Breast epithelium (tissue), 4 donors: ENCODE data around the gene GALM. TPM values are rescaled to one million over a fixed set of nuclear protein-coding genes. Genes with fewer than 3 reads are reported as not detected.
"Not testable (repeated sequence)": the region's sequence is repeated elsewhere in the genome, so short reads cannot be mapped to it uniquely, and the experiment has no call there.

Experiments
- DNase-seq, 2 donors: peaks; one replicate each; pipeline ENCODE4 v3.0.0-alpha.2; 2019; ENCODE audit warnings: low spot score in 2 of 2
- H3K27ac ChIP-seq, 2 donors: fragments of 200-600 bp; sonication (generic) in 1 of 2; one replicate each; pipeline ENCODE4 v1.5.1; 2016 to 2019; ENCODE audit warnings: mild to moderate bottlenecking in 1 of 2
- H3K27me3 ChIP-seq, 2 donors: fragments of 200-600 bp; sonication (generic) in 1 of 2; one replicate each; pipeline versions ENCODE4 v1.5.1 to v1.6.0; 2017 to 2019; ENCODE audit warnings: control low read depth in 1 of 2, mild to moderate bottlenecking in 1 of 2
- H3K36me3 ChIP-seq: fragments of 200-600 bp; one replicate; pipeline ENCODE4 v1.5.1; 2019
- H3K4me1 ChIP-seq, 2 donors: fragments of 200-600 bp; sonication (generic); one replicate each; pipeline ENCODE4 v1.5.1; 2016 to 2019; ENCODE audit warnings: control low read depth in 1 of 2
- H3K4me3 ChIP-seq, 3 donors: fragments of 200-600 bp; sonication (generic); 1 replicate in 2 of 3; 2 replicates in 1 of 3; pipeline ENCODE4 v1.5.1; 2016 to 2019; ENCODE audit warnings: mild to moderate bottlenecking in 3 of 3, moderate library complexity in 2 of 3
- H3K9me3 ChIP-seq, 2 donors: fragments of 200-600 bp; sonication (generic) in 1 of 2; one replicate each; pipeline ENCODE4 v1.5.1; 2016 to 2019; ENCODE audit warnings: control low read depth in 1 of 2
- POLR2A ChIP-seq: fragments of 450-650 bp; IDR thresholded peaks from one replicate; pipeline ENCODE4 v1.6.1; 2016; ENCODE audit warnings: antibody characterized with exemption, mild to moderate bottlenecking, moderate library complexity
- POLR2AphosphoS5 ChIP-seq, 3 donors: sonication (generic); formaldehyde crosslinking; IDR thresholded peaks; one replicate each; pipeline ENCODE4 v1.6.1; 2017; ENCODE audit warnings: antibody characterized with exemption in 3 of 3
- intact Hi-C: fragments of 100-400 bp; cut with DNase I; formaldehyde crosslinking; loops from one replicate; pipeline ENCODE4 v1.15.1; 2023; ENCODE audit warnings: low total_unique reads
- total RNA-seq, 3 donors: library from RNA; depleted of rRNA; stranded (reverse); fragments of >200 nt; gene quantifications; one replicate each; pipeline ENCODE4 v1.1.0, GENCODE V29; 2016
- TF ChIP-seq, protein P1 (sequence below), 3 donors: fragments of 450-650 bp; IDR thresholded peaks; one replicate each; pipeline ENCODE4 v1.5.1; 2016 to 2017; ENCODE audit warnings: antibody characterized with exemption in 3 of 3, mild to moderate bottlenecking in 3 of 3, moderate library complexity in 3 of 3

The GALM gene
- total RNA-seq, 3 donors from 2014 or later, result 12.1 to 29.9 (median 22.5) TPM

DNA sequence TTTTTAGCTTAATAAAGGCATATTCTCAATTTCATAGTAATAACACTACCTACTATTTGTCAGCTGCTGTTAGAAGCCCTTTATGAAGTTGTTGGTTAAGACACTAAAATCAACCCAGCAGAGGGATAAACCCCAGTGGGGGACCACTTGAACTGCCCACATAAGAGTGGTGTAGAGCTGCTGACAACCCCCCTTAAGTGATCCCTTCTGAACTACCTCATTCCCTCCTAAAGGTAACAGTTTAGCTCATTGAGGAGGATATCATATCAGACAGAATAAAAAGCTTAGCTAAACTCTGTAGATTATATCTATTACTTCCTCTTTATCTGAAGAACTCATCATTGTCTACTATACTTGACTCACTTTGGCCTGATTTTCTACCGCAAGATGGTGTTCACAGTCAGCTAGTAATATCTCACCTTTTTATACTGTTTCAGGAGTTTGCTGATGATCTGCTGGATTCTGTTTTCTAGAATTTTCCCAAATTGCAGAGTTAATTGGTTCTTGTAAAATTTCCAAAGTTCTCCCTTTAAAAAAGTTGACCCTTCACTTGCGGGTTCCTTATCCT lies 16.2 kb downstream of the GALM start:
- Histone ChIP-seq H3K4me1 (no peaks in the 10 kb centered on the region), H3K9me3 (no peaks in the 10 kb centered on the region), H3K27me3 (no peaks in the 10 kb centered on the region), H3K36me3 (no peaks in the 10 kb centered on the region), H3K4me3 (no peak overlapping the region), H3K27ac (no peak overlapping the region)
- DNase-seq, result no peak
- intact Hi-C loops, result no loop called here
- TF ChIP-seq POLR2A (no peak), POLR2AphosphoS5 (IDR thresholded peaks at IDR 0.05) (no peak)
- TF ChIP-seq, protein P1, sequence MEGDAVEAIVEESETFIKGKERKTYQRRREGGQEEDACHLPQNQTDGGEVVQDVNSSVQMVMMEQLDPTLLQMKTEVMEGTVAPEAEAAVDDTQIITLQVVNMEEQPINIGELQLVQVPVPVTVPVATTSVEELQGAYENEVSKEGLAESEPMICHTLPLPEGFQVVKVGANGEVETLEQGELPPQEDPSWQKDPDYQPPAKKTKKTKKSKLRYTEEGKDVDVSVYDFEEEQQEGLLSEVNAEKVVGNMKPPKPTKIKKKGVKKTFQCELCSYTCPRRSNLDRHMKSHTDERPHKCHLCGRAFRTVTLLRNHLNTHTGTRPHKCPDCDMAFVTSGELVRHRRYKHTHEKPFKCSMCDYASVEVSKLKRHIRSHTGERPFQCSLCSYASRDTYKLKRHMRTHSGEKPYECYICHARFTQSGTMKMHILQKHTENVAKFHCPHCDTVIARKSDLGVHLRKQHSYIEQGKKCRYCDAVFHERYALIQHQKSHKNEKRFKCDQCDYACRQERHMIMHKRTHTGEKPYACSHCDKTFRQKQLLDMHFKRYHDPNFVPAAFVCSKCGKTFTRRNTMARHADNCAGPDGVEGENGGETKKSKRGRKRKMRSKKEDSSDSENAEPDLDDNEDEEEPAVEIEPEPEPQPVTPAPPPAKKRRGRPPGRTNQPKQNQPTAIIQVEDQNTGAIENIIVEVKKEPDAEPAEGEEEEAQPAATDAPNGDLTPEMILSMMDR (IDR thresholded peaks at IDR 0.05), result no peak

DNA sequence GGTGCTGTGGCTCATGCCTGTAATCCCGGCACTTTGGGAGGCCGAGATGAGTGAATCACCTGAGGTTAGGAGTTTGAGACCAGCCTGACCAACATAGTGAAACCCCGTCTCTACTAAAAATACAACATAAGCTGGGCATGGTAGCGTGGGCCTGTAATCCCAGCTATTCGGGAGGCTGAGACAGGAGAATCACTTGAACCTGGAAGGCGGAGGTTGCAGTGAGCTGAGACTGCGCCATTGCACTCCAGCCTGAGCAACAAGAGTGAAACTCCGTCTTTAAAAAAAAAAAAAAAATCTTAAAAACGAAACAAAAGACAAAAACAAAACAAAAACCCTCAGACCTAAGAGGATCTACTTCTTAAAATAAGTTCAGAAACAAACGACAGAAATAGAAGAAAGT lies 16.7 kb downstream of the GALM start:
- H3K27me3 ChIP-seq, H3K4me1 ChIP-seq, H3K27ac ChIP-seq, DNase-seq, H3K36me3 ChIP-seq, intact Hi-C loops, H3K4me3 ChIP-seq, H3K9me3 ChIP-seq: not testable (repeated sequence)

DNA sequence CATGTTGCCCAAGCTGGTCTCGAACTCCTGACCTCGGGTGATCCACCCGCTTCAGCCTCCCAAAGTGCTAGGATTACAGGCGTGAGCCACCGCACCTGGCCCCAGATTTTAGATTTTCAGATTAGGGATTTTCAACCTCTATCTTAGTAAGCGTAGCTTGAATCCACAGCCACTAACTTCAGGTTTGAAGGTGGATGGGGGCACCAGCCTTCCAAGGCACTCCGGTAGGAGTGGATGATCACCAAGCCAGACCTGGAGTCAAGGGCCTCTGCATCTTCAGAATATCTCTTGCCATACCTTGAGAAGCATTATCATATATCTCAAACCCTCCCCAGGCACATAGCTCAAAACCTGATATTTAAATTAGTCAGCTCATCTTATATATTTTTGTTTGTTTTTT lies 17.9 kb downstream of the GALM start:
- no peak for TF ChIP-seq POLR2A
- no peak for TF ChIP-seq POLR2AphosphoS5 (IDR thresholded peaks at IDR 0.05)
- TF ChIP-seq, protein P1 (IDR thresholded peaks at IDR 0.05), result no peak
- no peaks in the 10 kb centered on the region for H3K27me3 ChIP-seq
- no peaks in the 10 kb centered on the region for H3K9me3 ChIP-seq
- no peaks in the 10 kb centered on the region for H3K36me3 ChIP-seq
- no peak overlapping the region for H3K4me3 ChIP-seq
- no peak for DNase-seq
- no peak overlapping the region for H3K27ac ChIP-seq
- intact Hi-C loops, result no loop called here
- H3K4me1 ChIP-seq, result no peaks in the 10 kb centered on the region

DNA sequence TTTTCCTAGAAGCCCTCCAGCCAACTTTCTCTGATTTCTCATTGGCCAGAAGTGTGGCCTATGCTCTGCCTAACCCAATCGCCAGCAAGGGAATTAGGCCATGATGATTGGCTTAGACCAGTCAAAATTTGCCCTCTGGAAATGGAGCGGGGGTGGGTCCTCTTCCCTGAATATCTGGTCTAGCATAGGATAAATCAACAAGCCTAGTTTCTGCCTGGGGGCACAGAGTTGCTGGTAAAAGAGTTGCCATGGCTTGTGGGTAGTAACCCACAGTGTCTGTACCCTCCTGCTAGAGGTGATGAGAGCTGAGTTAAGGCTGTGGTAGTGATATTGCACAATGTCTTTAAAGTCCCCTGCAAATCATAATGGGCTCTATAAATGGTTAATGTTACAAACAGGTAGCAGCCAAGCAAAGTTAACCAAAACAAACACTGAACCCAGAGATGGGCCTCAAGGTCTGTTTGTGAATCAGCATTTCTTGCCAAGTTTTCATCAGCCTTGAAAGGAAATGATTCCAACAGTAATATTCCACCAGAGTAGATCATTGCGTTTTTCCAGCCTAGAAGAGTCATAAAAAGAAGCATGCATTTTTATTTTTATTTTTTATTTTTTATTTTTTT lies 19.3 kb downstream of the GALM start:
- intact Hi-C loops, result no loop called here
- TF ChIP-seq POLR2A, result no peak
- no peak for TF ChIP-seq POLR2AphosphoS5 (IDR thresholded peaks at IDR 0.05)
- TF ChIP-seq, protein P1 (IDR thresholded peaks at IDR 0.05), result no peak

DNA sequence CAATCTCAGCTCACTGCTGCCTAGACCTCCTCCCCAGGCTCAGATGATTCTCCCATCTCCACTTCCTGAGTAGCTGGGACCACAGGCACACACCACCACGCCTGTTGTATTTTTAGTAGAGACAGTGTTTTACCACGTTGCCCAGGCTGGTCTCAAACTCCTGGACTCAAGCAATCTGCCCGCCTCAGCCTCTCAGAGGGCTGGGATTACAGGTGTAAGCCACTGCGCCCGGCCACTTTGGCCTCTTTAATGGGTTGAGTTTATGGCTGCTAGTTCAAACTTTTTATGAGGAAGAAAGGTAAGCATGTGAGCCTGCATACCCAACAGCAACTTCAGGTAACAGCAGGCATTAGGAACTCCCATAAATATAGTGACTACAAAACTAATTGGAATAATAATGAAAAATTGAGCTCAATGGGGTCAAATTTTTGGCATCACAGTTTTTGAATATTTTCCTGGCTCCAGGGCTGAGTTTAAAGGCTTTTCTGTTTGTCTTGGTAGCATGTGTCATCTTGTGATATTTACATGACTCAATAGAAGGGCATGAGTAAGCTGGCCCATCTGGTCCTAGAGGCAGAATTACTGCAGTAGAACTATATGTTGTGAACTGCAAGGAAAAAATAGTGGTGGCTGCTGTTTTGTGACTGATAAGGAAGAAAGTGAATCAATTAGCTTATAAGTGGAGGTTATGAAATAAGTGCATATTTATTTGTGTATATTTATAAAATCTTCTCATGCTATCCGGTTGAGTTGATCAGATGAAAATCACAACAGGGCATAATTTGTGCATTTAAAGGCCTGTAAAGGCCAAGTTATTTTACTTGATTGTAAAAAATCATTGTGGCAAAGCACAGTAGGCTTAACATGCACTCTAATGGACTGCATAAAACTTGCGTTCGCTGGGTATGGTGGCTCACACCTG lies 24.8 kb downstream of the GALM start:
- H3K27me3 ChIP-seq, result no peaks in the 10 kb centered on the region
- intact Hi-C loops, result no loop called here
- H3K9me3 ChIP-seq, result no peaks in the 10 kb centered on the region
- no peaks in the 10 kb centered on the region for H3K36me3 ChIP-seq
- DNase-seq, result no peak
- peak overlapping the region; percentile 22 to 31 for H3K27ac ChIP-seq
- TF ChIP-seq, protein P1 (IDR thresholded peaks at IDR 0.05), result no peak
- TF ChIP-seq POLR2A (no peak), POLR2AphosphoS5 (IDR thresholded peaks at IDR 0.05) (no peak)
- no peak overlapping the region for H3K4me3 ChIP-seq
- H3K4me1 ChIP-seq, result no peaks in the 10 kb centered on the region

More for the DNA sequence above, 19.3 kb downstream of the GALM start:
- no peaks in the 10 kb centered on the region for H3K27me3 ChIP-seq
- H3K9me3 ChIP-seq, result no peaks in the 10 kb centered on the region
- H3K4me1 ChIP-seq, result no peaks in the 10 kb centered on the region
- no peaks in the 10 kb centered on the region for H3K36me3 ChIP-seq
- peak in 1 of 2 donors; percentile 61 for DNase-seq
- H3K27ac ChIP-seq, result peak overlapping the region in 1 of 2 donors; percentile 39
- no peak overlapping the region for H3K4me3 ChIP-seq
